ENCODE results near the gene SEMA3E.

Gene SEMA3E

GRCh38 chr7:83648464-83649241, at the start of gene SEMA3E:
TSS of gene SEMA3E (minus strand) at chr7:83649139.
- Histone ChIP-seq H3K4me3 (peak within 1 kb of the TSS; percentile 57), H3K9me3 (ENCODE audit: low read depth, low read length) (no peaks in the 10 kb centered on the region), H3K36me3 (ENCODE audit: insufficient read depth, low read length) (no peaks in the 10 kb centered on the region), H3K27ac (no peak within 1 kb of the TSS), H3K9ac (ENCODE audit: insufficient read length) (no peak within 1 kb of the TSS)
- no peak for TF ChIP-seq EZH2 (IDR thresholded peaks at IDR 0.05)
- no peak for TF ChIP-seq POLR2AphosphoS5 (IDR thresholded peaks at IDR 0.05; ENCODE audit: borderline replicate concordance, low read depth, low read length)
- no peak for TF ChIP-seq FOXP2 (optimal IDR thresholded peaks at IDR 0.05; ENCODE audit: control extremely low read depth, extremely low read length, insufficient read depth)
- DNase-seq (ENCODE audit: low read depth, low spot score) = no peak

GRCh38 chr7:83697804-83698530, 49.0 kb upstream of the SEMA3E start:
- Histone ChIP-seq H3K9ac (ENCODE audit: insufficient read length) (no peak overlapping the region), H3K4me3 (no peak overlapping the region), H3K36me3 (ENCODE audit: insufficient read depth, low read length) (no peaks in the 10 kb centered on the region), H3K27ac (no peak overlapping the region), H3K9me3 (ENCODE audit: low read depth, low read length) (no peaks in the 10 kb centered on the region)
- DNase-seq (ENCODE audit: low read depth, low spot score) = no peak
- TF ChIP-seq POLR2AphosphoS5 (IDR thresholded peaks at IDR 0.05; ENCODE audit: borderline replicate concordance, low read depth, low read length) = no peak
- TF ChIP-seq FOXP2 (optimal IDR thresholded peaks at IDR 0.05; ENCODE audit: control extremely low read depth, extremely low read length, insufficient read depth) = no peak
- no peak for TF ChIP-seq EZH2 (IDR thresholded peaks at IDR 0.05)

- Histone ChIP-seq H3K36me3 (ENCODE audit: insufficient read depth, low read length) (no peaks in the 10 kb centered on the region), H3K9me3 (ENCODE audit: low read depth, low read length) (no peaks in the 10 kb centered on the region), H3K4me3 (no peak overlapping the region), H3K27ac (no peak overlapping the region), H3K9ac (ENCODE audit: insufficient read length) (no peak overlapping the region)
- no peak for DNase-seq (ENCODE audit: low read depth, low spot score)
- TF ChIP-seq FOXP2 (optimal IDR thresholded peaks at IDR 0.05; ENCODE audit: control extremely low read depth, extremely low read length, insufficient read depth) (no peak), POLR2AphosphoS5 (IDR thresholded peaks at IDR 0.05; ENCODE audit: borderline replicate concordance, low read depth, low read length) (no peak), EZH2 (IDR thresholded peaks at IDR 0.05) (no peak)
These were observed 47.2 kb upstream of the SEMA3E start for GRCh38 chr7:83696101-83696500.

- DNase-seq (ENCODE audit: low read depth, low spot score) = no peak
- TF ChIP-seq EZH2 (IDR thresholded peaks at IDR 0.05) = no peak
- TF ChIP-seq POLR2AphosphoS5 (IDR thresholded peaks at IDR 0.05; ENCODE audit: borderline replicate concordance, low read depth, low read length) = no peak
- TF ChIP-seq FOXP2 (optimal IDR thresholded peaks at IDR 0.05; ENCODE audit: control extremely low read depth, extremely low read length, insufficient read depth) = no peak
- Histone ChIP-seq H3K27ac (no peak overlapping the region), H3K36me3 (ENCODE audit: insufficient read depth, low read length) (no peaks in the 10 kb centered on the region), H3K9me3 (ENCODE audit: low read depth, low read length) (no peaks in the 10 kb centered on the region), H3K4me3 (no peak overlapping the region), H3K9ac (ENCODE audit: insufficient read length) (no peak overlapping the region)
These were observed 46.4 kb upstream of the SEMA3E start for GRCh38 chr7:83695128-83695960.

- TF ChIP-seq EZH2 (IDR thresholded peaks at IDR 0.05) (no peak), FOXP2 (optimal IDR thresholded peaks at IDR 0.05; ENCODE audit: control extremely low read depth, extremely low read length, insufficient read depth) (no peak), POLR2AphosphoS5 (IDR thresholded peaks at IDR 0.05; ENCODE audit: borderline replicate concordance, low read depth, low read length) (no peak)
- Histone ChIP-seq H3K4me3 (no peak overlapping the region), H3K36me3 (ENCODE audit: insufficient read depth, low read length) (no peaks in the 10 kb centered on the region), H3K9ac (ENCODE audit: insufficient read length) (no peak overlapping the region), H3K27ac (no peak overlapping the region), H3K9me3 (ENCODE audit: low read depth, low read length) (no peaks in the 10 kb centered on the region)
- DNase-seq (ENCODE audit: low read depth, low spot score) = no peak
These were observed 44.3 kb upstream of the SEMA3E start for GRCh38 chr7:83693256-83693655.

GRCh38 chr7:83691095-83691494, 42.2 kb upstream of the SEMA3E start:
- H3K27ac ChIP-seq = no peak overlapping the region
- DNase-seq (ENCODE audit: low read depth, low spot score) = no peak

GRCh38 chr7:83689855-83690254, 40.9 kb upstream of the SEMA3E start:
- H3K9me3 ChIP-seq (ENCODE audit: low read depth, low read length) = no peaks in the 10 kb centered on the region
- H3K36me3 ChIP-seq (ENCODE audit: insufficient read depth, low read length) = no peaks in the 10 kb centered on the region
- no peak for DNase-seq (ENCODE audit: low read depth, low spot score)
- TF ChIP-seq FOXP2 (optimal IDR thresholded peaks at IDR 0.05; ENCODE audit: control extremely low read depth, extremely low read length, insufficient read depth) (no peak), POLR2AphosphoS5 (IDR thresholded peaks at IDR 0.05; ENCODE audit: borderline replicate concordance, low read depth, low read length) (no peak), EZH2 (IDR thresholded peaks at IDR 0.05) (no peak)
- no peak overlapping the region for H3K4me3 ChIP-seq
- no peak overlapping the region for H3K9ac ChIP-seq (ENCODE audit: insufficient read length)
- no peak overlapping the region for H3K27ac ChIP-seq

More at GRCh38 chr7:83691095-83691494, 42.2 kb upstream of the SEMA3E start:
- no peaks in the 10 kb centered on the region for H3K36me3 ChIP-seq (ENCODE audit: insufficient read depth, low read length)
- H3K9me3 ChIP-seq (ENCODE audit: low read depth, low read length) = no peaks in the 10 kb centered on the region
- TF ChIP-seq FOXP2 (optimal IDR thresholded peaks at IDR 0.05; ENCODE audit: control extremely low read depth, extremely low read length, insufficient read depth) (no peak), EZH2 (IDR thresholded peaks at IDR 0.05) (no peak), POLR2AphosphoS5 (IDR thresholded peaks at IDR 0.05; ENCODE audit: borderline replicate concordance, low read depth, low read length) (no peak)
- H3K4me3 ChIP-seq = no peak overlapping the region
- H3K9ac ChIP-seq (ENCODE audit: insufficient read length) = no peak overlapping the region

GRCh38 chr7:83686416-83686815, 37.5 kb upstream of the SEMA3E start:
- Histone ChIP-seq H3K9me3 (ENCODE audit: low read depth, low read length) (no peaks in the 10 kb centered on the region), H3K4me3 (no peak overlapping the region), H3K27ac (no peak overlapping the region), H3K36me3 (ENCODE audit: insufficient read depth, low read length) (no peaks in the 10 kb centered on the region), H3K9ac (ENCODE audit: insufficient read length) (no peak overlapping the region)
- TF ChIP-seq EZH2 (IDR thresholded peaks at IDR 0.05) = no peak
- no peak for TF ChIP-seq POLR2AphosphoS5 (IDR thresholded peaks at IDR 0.05; ENCODE audit: borderline replicate concordance, low read depth, low read length)
- no peak for TF ChIP-seq FOXP2 (optimal IDR thresholded peaks at IDR 0.05; ENCODE audit: control extremely low read depth, extremely low read length, insufficient read depth)
- DNase-seq (ENCODE audit: low read depth, low spot score) = no peak
